ENCODE data around the gene DPYD.

The DPYD gene

GRCh38 chr1:97632075-97632474 lies 288.8 kb downstream of the DPYD start:
- Histone ChIP-seq H3K4me1 (ENCODE audit: control insufficient read depth, insufficient read depth, low read length) (no peaks in the 10 kb centered on the region), H3K4me3 (ENCODE audit: low read depth, low read length) (no peak overlapping the region), H3K9ac (ENCODE audit: low read depth, low read length) (no peak overlapping the region), H3K27me3 (ENCODE audit: control insufficient read depth, insufficient read depth, low read length) (no peaks in the 10 kb centered on the region), H3K36me3 (ENCODE audit: control insufficient read depth, insufficient read depth, low read length) (no peaks in the 10 kb centered on the region), H3K9me3 (ENCODE audit: control insufficient read depth, insufficient read depth, low read length) (no peaks in the 10 kb centered on the region)

DNA sequence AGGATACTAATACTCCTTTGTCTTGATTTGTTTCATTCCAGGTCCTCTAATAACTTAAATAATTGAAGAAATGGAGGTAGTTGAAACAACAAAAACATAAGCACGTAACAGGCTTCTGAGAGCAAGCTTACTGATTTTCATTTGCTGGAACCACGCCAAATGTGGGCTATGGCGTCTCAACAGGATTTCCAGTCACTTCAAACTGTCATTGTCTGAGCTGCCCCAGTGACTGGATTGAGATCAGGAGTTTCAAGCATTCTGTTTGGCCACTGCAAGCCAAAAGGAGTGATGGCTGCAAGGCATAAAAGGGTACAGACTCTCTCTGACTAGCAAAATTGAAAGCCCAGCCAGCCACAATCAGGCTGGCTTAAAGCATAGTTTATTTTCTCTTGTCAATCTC lies 289.9 kb downstream of the DPYD start:
- H3K4me3 ChIP-seq (ENCODE audit: low read depth, low read length) = no peak overlapping the region
- no peaks in the 10 kb centered on the region for H3K4me1 ChIP-seq (ENCODE audit: control insufficient read depth, insufficient read depth, low read length)
- no peaks in the 10 kb centered on the region for H3K36me3 ChIP-seq (ENCODE audit: control insufficient read depth, insufficient read depth, low read length)
- H3K9ac ChIP-seq (ENCODE audit: low read depth, low read length) = no peak overlapping the region
- no peaks in the 10 kb centered on the region for H3K9me3 ChIP-seq (ENCODE audit: control insufficient read depth, insufficient read depth, low read length)
- no peaks in the 10 kb centered on the region for H3K27me3 ChIP-seq (ENCODE audit: control insufficient read depth, insufficient read depth, low read length)

DNA sequence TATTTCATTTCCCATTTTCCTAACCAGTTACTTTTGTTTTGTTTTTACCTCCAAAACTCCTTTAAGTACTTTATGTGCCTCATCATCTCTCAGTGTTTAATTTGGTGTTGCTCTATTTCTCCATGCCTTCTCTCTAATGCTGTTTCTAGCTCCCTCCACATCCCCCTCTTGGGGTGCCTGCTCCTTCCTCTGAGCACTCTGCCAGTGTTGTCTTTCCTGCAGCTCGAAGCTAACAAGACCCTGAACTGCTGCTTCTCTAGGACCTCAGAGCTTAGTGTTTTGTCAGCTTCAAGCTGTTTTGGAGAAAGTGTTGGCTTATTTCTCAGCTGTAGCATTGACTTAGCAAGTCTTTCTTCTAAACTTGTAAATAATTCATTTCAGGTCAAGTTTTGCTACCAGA lies 290.6 kb downstream of the DPYD start:
- Histone ChIP-seq H3K27me3 (ENCODE audit: control insufficient read depth, insufficient read depth, low read length) (no peaks in the 10 kb centered on the region), H3K36me3 (ENCODE audit: control insufficient read depth, insufficient read depth, low read length) (no peaks in the 10 kb centered on the region), H3K9ac (ENCODE audit: low read depth, low read length) (no peak overlapping the region), H3K9me3 (ENCODE audit: control insufficient read depth, insufficient read depth, low read length) (no peaks in the 10 kb centered on the region), H3K4me3 (ENCODE audit: low read depth, low read length) (no peak overlapping the region), H3K4me1 (ENCODE audit: control insufficient read depth, insufficient read depth, low read length) (no peaks in the 10 kb centered on the region)

GRCh38 chr1:97623220-97623619 lies 297.6 kb downstream of the DPYD start:
- Histone ChIP-seq H3K9me3 (ENCODE audit: control insufficient read depth, insufficient read depth, low read length) (no peaks in the 10 kb centered on the region), H3K27me3 (ENCODE audit: control insufficient read depth, insufficient read depth, low read length) (no peaks in the 10 kb centered on the region), H3K4me3 (ENCODE audit: low read depth, low read length) (no peak overlapping the region), H3K9ac (ENCODE audit: low read depth, low read length) (no peak overlapping the region), H3K4me1 (ENCODE audit: control insufficient read depth, insufficient read depth, low read length) (no peaks in the 10 kb centered on the region), H3K36me3 (ENCODE audit: control insufficient read depth, insufficient read depth, low read length) (no peaks in the 10 kb centered on the region)

DNA sequence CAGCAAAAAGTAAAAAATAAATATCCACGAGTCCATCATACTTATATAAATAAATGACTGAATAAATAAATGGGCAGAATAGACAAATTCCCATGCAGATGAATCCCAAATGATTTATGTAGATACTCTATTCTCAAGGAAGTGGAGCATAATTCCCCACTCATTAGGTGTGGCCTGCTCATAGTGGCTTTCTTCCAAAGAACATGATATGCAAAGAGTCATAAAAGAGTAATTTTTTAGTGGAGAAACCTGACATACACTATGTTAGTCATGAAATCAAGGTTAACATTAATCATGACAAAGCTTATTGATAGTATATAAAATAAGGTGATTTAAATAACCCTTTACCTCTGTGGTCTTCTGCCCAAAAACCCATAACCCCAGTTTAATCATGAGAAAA lies 298.9 kb downstream of the DPYD start:
- Histone ChIP-seq H3K9me3 (ENCODE audit: control insufficient read depth, insufficient read depth, low read length) (no peaks in the 10 kb centered on the region), H3K4me3 (ENCODE audit: low read depth, low read length) (no peak overlapping the region), H3K36me3 (ENCODE audit: control insufficient read depth, insufficient read depth, low read length) (no peaks in the 10 kb centered on the region), H3K27me3 (ENCODE audit: control insufficient read depth, insufficient read depth, low read length) (no peaks in the 10 kb centered on the region), H3K9ac (ENCODE audit: low read depth, low read length) (no peak overlapping the region), H3K4me1 (ENCODE audit: control insufficient read depth, insufficient read depth, low read length) (no peaks in the 10 kb centered on the region)

- Histone ChIP-seq H3K9ac (ENCODE audit: low read depth, low read length) (no peak overlapping the region), H3K9me3 (ENCODE audit: control insufficient read depth, insufficient read depth, low read length) (no peaks in the 10 kb centered on the region), H3K36me3 (ENCODE audit: control insufficient read depth, insufficient read depth, low read length) (no peaks in the 10 kb centered on the region), H3K27me3 (ENCODE audit: control insufficient read depth, insufficient read depth, low read length) (no peaks in the 10 kb centered on the region), H3K4me1 (ENCODE audit: control insufficient read depth, insufficient read depth, low read length) (no peaks in the 10 kb centered on the region), H3K4me3 (ENCODE audit: low read depth, low read length) (no peak overlapping the region)
These were observed 301.1 kb downstream of the DPYD start for GRCh38 chr1:97619706-97620105.

DNA sequence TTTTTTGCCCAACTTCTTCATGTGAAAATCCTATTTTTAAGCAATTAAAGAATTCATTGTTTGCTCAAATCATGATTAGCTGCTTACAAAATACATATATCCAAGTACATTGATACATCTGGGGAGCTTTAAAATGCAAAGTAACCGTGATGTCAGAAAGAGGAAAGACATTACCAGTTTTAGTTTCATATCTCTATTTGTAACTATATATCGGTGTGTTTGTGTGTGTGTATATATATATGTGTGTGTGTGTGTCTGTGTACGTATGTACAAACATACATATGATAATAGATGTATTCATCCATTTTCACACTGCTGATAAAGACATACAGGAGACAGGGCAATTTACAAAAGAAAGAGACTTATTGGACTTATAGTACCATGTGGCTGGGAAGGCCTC lies 310.1 kb downstream of the DPYD start:
- H3K4me3 ChIP-seq (ENCODE audit: low read depth, low read length) = no peak overlapping the region

GRCh38 chr1:97610102-97610501 lies 310.7 kb downstream of the DPYD start:
- H3K27me3 ChIP-seq (ENCODE audit: control insufficient read depth, insufficient read depth, low read length) = no peaks in the 10 kb centered on the region
- H3K9ac ChIP-seq (ENCODE audit: low read depth, low read length) = no peak overlapping the region
- no peaks in the 10 kb centered on the region for H3K9me3 ChIP-seq (ENCODE audit: control insufficient read depth, insufficient read depth, low read length)
- no peaks in the 10 kb centered on the region for H3K36me3 ChIP-seq (ENCODE audit: control insufficient read depth, insufficient read depth, low read length)
- H3K4me3 ChIP-seq (ENCODE audit: low read depth, low read length) = no peak overlapping the region
- no peaks in the 10 kb centered on the region for H3K4me1 ChIP-seq (ENCODE audit: control insufficient read depth, insufficient read depth, low read length)

More for the DNA sequence above, 310.1 kb downstream of the DPYD start:
- Histone ChIP-seq H3K9me3 (ENCODE audit: control insufficient read depth, insufficient read depth, low read length) (no peaks in the 10 kb centered on the region), H3K36me3 (ENCODE audit: control insufficient read depth, insufficient read depth, low read length) (no peaks in the 10 kb centered on the region), H3K9ac (ENCODE audit: low read depth, low read length) (no peak overlapping the region), H3K4me1 (ENCODE audit: control insufficient read depth, insufficient read depth, low read length) (no peaks in the 10 kb centered on the region), H3K27me3 (ENCODE audit: control insufficient read depth, insufficient read depth, low read length) (no peaks in the 10 kb centered on the region)

DNA sequence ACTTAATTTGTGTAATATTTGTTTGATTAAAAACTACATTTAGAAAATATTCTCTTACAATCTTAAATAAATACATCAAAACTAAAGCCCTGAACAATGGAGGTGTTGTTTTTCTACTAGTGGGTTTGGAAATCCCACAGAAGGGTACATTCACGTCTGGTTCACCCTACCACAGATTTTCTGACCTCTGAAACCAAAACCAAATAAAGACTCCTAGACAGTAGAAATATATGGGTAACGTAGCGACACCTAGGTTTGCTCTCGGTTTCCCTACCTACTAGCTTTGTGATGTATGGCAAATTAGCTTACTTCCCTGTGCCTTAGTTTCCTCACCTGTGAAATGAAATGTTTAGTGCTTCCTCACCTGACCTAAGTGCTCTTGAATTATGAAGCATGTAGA lies 312.6 kb downstream of the DPYD start:
- no peaks in the 10 kb centered on the region for H3K27me3 ChIP-seq (ENCODE audit: control insufficient read depth, insufficient read depth, low read length)
- H3K4me1 ChIP-seq (ENCODE audit: control insufficient read depth, insufficient read depth, low read length) = no peaks in the 10 kb centered on the region
- no peaks in the 10 kb centered on the region for H3K36me3 ChIP-seq (ENCODE audit: control insufficient read depth, insufficient read depth, low read length)
- no peak overlapping the region for H3K4me3 ChIP-seq (ENCODE audit: low read depth, low read length)
- no peak overlapping the region for H3K9ac ChIP-seq (ENCODE audit: low read depth, low read length)
- H3K9me3 ChIP-seq (ENCODE audit: control insufficient read depth, insufficient read depth, low read length) = no peaks in the 10 kb centered on the region

DNA sequence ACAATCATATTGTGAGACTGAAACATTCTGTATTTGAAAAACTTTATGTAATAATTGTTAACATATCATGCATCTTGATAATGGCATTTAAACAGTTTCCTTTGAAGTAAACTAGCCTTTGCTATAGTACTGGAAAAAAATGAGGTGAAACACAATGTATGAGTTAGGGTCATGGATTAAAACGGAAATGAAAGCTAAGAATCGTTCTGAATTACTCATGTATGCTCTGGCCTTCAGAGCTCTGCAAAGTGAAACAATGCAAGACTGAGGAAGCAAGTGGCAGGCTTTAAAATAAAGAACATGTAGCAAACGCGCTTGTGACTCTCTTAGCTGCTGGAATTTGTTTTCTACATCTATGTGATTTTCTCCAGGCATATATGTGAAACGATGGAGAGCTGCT lies 317.1 kb downstream of the DPYD start:
- H3K9ac ChIP-seq (ENCODE audit: low read depth, low read length) = no peak overlapping the region
- H3K4me3 ChIP-seq (ENCODE audit: low read depth, low read length) = no peak overlapping the region
- H3K36me3 ChIP-seq (ENCODE audit: control insufficient read depth, insufficient read depth, low read length) = no peaks in the 10 kb centered on the region

GRCh38 chr1:97603218-97603617 lies 317.6 kb downstream of the DPYD start:
- H3K4me1 ChIP-seq (ENCODE audit: control insufficient read depth, insufficient read depth, low read length) = no peaks in the 10 kb centered on the region
- no peaks in the 10 kb centered on the region for H3K9me3 ChIP-seq (ENCODE audit: control insufficient read depth, insufficient read depth, low read length)
- H3K9ac ChIP-seq (ENCODE audit: low read depth, low read length) = no peak overlapping the region
- no peak overlapping the region for H3K4me3 ChIP-seq (ENCODE audit: low read depth, low read length)
- H3K27me3 ChIP-seq (ENCODE audit: control insufficient read depth, insufficient read depth, low read length) = no peaks in the 10 kb centered on the region
- H3K36me3 ChIP-seq (ENCODE audit: control insufficient read depth, insufficient read depth, low read length) = no peaks in the 10 kb centered on the region

More for the DNA sequence above, 317.1 kb downstream of the DPYD start:
- Histone ChIP-seq H3K27me3 (ENCODE audit: control insufficient read depth, insufficient read depth, low read length) (no peaks in the 10 kb centered on the region), H3K9me3 (ENCODE audit: control insufficient read depth, insufficient read depth, low read length) (no peaks in the 10 kb centered on the region), H3K4me1 (ENCODE audit: control insufficient read depth, insufficient read depth, low read length) (no peaks in the 10 kb centered on the region)

- Histone ChIP-seq H3K4me1 (ENCODE audit: control insufficient read depth, insufficient read depth, low read length) (no peaks in the 10 kb centered on the region), H3K4me3 (ENCODE audit: low read depth, low read length) (no peak overlapping the region), H3K36me3 (ENCODE audit: control insufficient read depth, insufficient read depth, low read length) (no peaks in the 10 kb centered on the region), H3K9ac (ENCODE audit: low read depth, low read length) (no peak overlapping the region), H3K27me3 (ENCODE audit: control insufficient read depth, insufficient read depth, low read length) (no peaks in the 10 kb centered on the region), H3K9me3 (ENCODE audit: control insufficient read depth, insufficient read depth, low read length) (no peaks in the 10 kb centered on the region)
These were observed 321.4 kb downstream of the DPYD start for GRCh38 chr1:97599447-97599846.

DNA sequence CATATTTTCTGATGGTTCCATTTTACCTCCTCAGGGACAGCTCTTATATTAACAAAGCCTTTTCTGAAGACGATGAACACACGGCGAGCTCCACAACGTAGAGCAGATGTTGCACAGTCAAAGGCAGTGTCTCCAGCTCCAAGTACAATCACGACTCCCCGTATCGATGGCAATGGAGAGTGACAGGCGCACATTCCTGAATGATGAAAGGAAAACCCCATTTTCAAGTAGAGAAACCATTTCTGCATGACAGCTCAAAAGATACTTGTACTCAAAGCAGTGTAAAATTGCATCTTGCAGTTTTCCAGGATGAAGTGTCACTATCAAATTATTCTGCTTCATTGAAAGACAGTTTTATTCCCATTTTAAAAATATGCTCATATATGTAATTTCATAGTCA lies 327.6 kb downstream of the DPYD start:
- Histone ChIP-seq H3K27me3 (ENCODE audit: control insufficient read depth, insufficient read depth, low read length) (no peaks in the 10 kb centered on the region), H3K4me1 (ENCODE audit: control insufficient read depth, insufficient read depth, low read length) (no peaks in the 10 kb centered on the region), H3K9me3 (ENCODE audit: control insufficient read depth, insufficient read depth, low read length) (no peaks in the 10 kb centered on the region), H3K9ac (ENCODE audit: low read depth, low read length) (no peak overlapping the region), H3K4me3 (ENCODE audit: low read depth, low read length) (no peak overlapping the region), H3K36me3 (ENCODE audit: control insufficient read depth, insufficient read depth, low read length) (no peaks in the 10 kb centered on the region)

Data from iPS-15b (cell line).